ENCODE data around the gene ONECUT3.
"Not testable (repeated sequence)": the region's sequence is repeated elsewhere in the genome, so short reads cannot be mapped to it uniquely, and the experiment has no call there.

ONECUT3 gene

DNA sequence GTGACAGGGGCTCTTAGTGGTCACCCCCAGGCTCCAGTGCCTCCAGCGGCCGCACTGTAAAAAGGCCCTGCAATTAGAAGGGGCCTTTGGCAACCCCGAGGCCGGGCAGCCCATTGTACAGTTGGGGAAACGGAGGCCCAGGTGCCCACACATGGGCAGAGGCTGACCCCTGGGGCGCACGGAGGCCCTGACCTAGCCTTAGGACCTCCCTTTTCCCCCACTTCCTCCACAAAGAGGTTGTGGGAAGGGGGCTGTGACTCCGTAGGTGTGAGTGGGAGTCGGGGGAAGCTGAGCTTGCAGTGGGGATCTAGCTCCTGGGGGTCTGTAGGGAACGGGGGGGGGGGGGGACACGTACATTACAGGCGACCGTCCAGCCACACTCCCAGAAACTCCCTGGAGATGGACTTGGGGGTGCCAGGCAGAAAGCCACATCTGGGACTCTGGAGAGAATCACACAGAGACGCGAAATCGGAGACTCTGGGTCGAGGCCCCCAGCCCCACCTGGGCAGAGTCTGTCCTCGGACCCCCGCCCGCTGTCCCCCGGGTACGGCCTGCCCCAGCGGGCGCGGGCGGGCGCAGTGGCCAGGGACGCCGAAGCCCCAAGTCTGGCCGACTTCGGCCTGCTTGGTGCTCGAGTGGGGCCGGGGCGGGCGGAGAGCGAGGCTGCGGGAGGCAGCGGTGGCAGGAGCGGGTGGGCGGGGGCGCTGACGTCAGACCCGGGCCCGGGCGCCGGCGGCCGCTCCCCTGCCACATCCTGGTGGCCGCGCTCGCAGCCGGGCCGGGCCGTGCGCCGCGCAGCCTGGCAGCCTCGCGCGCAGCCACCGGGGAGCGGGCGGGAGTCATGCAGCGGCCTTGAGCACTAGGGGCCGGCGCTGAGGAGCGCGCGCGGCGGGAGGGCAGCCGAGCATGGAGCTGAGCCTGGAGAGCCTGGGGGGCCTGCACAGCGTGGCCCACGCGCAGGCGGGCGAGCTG is at the start of gene ONECUT3:
ONECUT3 (plus strand) TSS at position 750 of the 972 bp plus-strand sequence; CDS start at position 907, 157 bp downstream.
- no peak for DNase-seq

DNA sequence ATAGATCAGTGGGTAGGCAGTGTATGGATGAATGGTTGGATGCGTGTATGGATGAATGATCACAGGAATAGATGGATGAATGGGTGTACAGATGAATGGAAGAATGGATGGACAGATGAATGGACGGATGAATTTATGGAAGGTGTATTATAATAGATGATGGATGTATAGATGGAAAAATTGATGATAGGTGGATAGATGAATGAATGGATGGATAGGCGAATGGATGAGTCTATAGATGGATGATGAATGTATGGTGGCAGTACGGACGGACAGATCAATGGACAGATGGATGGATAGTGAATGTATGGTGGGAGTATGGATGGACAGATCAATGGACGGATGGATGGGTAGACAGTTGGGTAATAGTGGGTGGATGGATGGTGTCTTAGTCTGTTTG is 49.0 kb upstream of the ONECUT3 start:
- no peak for DNase-seq

DNA sequence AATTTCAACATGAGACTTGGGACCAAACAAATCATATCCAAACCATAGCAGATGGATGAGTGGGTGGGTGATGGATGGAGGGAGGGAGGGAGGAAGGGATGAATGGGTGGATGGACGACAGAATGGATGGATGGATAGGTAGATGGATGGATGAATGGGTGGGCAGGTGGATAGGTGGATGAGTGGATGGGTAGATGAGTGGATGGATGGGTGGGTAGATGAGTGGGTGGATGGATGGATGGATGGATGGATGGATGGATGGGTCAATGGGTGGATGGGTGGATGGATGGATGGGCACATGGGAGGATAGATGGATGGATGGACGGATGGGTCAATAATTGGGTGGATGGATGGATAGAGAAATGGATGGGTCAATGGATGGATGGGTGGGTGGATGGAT is 47.9 kb upstream of the ONECUT3 start:
- DNase-seq, result no peak

DNA sequence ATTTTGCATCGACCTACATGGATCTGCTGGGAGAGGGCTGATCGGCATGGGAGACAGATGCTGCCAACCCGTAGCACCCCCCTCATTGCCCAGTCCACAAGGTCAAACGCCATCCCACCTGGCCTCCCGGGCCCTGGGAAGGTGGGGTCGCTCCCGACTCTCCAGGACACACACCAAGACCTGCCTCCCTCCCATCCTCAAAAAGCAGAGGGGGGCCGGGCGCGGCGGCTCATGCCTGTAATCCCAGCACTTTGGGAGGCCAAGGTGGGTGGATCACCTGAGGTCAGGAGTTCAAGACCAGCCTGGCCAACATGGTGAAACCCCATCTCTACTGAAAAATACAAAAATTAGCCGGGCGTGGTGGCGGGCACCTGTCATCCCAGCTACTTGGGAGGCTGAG is 46.7 kb upstream of the ONECUT3 start:
- DNase-seq, result not testable (repeated sequence)

DNA sequence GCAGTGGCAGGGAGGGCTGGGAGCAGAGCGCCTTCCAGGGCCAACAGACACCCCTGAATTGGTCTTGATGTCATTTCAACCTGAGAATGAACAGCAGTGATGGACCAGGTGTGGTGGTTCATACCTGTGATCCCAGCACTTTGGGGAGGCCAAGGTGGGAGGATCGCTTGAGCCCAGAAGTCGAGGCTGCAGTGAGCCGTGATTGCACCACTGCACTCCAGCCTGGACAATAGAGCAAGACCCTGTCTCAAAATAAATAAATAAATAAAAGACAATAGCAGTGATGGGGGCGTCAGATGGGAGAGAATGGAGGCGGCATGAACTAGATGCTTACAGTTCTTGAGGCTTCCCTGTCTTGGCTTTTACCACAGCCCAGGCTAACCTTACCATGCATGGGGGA is 46.1 kb upstream of the ONECUT3 start:
- DNase-seq, result no peak

GRCh38 chr19:1713170-1713569 is 40.1 kb upstream of the ONECUT3 start:
- no peak for DNase-seq

GRCh38 chr19:1715540-1715939 is 37.8 kb upstream of the ONECUT3 start:
- DNase-seq, result no peak

DNA sequence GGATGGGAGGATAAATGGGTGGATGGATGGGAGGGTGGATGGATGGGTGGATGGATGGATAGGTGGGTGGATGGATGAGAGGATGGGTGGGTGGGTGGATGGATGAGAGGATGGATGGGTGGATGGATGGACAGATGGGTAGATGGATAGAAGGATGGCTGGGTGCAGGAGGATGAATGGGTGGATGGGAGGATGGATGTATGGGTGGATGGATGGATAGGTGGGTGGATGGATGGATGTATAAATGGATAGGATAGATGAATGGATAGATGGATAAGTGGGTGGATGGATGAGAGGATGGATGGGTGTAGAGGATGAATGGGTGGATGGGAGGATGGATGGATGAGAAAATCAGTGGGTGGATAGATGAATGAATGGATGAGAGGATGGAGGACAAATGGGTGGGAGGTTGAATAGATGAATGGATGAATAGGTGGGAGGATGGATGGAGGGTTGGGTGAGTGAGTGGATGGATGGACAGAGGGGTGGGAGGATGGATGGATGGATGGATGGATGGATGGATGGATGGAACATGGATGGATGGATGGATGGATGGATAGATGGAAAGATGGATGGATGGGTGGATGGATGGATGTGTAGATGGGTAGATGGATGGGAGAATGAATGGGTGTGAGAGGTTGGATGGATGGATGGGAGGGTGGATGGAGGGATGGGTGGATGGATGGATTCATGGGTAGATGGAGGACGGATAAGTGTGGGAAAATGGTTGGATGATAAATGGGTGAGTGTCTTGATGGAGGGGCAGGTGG is 35.9 kb upstream of the ONECUT3 start:
- DNase-seq, result no peak

GRCh38 chr19:1717970-1718264 is 35.4 kb upstream of the ONECUT3 start:
- no peak for DNase-seq

DNA sequence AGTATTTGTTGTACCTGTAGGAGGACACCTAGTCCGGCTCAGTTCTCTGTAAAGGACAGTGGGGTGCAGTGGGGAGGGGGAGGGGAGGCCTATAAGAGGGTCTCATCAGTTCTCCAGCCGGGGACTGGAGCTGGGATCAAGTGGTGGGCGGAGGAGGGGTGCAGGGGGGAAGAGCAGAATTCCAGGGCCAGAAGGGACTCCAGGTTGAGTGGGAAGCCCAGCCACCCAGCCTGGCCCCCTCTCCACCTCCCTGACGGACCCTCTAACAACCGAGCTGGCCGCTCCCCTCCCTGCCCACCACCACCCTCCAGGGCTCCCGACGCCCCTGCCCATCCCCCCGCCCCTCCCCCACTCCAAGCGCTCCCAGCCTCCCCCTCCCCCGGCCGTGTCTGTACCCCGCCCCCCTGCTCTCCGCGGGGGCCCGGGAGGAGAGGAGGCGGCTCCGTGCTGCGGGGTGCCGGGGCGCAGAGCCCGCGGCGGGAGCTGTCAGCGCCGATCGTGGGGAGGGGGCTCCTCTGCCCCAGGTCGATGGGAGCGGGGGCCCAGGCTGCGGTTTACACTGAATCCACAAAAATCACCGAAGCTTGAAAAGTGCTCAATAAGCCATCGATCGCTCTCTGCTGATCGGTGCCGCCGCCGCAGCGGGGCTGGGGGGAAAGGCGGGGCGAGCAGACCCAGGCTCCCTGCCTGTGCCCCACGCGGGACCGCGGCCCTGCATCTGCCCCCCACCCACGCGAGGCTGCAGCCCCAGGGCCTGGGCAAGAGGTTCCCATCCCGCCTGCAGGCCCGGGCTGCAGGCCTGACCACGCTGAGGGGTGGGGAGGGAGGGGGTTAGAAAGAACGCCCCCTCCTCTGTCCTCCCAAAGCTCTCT is 34.6 kb upstream of the ONECUT3 start:
- DNase-seq, result no peak

- DNase-seq, result no peak
These were observed 33.8 kb upstream of the ONECUT3 start for GRCh38 chr19:1719519-1719918.

DNA sequence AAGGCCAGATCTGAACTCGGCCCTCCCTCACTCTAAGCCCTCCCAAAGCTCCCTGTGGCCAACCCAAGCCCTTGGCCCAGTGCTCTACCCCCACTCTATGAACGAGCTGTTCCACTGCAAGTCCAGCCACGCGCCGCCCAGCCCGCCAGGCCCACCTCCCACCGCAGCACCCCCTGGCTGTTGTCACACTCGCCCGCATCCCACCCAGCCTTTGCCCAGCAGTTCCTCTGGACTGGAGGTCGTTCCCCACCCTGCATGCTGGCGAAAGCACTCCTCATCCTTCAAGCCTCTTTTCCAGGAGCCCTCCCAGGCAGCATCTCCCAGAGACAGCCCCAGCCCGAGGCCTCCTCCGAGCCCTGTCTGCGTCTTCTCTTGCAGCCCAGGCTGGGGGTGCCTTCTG is 33.1 kb upstream of the ONECUT3 start:
- no peak for DNase-seq

- peak; percentile 60 for DNase-seq
These were observed 27.9 kb upstream of the ONECUT3 start for GRCh38 chr19:1725100-1726064.

GRCh38 chr19:1728816-1729567 is 24.3 kb upstream of the ONECUT3 start:
- no peak for DNase-seq

- no peak for DNase-seq
These were observed 23.8 kb upstream of the ONECUT3 start for GRCh38 chr19:1729568-1729925.

DNA sequence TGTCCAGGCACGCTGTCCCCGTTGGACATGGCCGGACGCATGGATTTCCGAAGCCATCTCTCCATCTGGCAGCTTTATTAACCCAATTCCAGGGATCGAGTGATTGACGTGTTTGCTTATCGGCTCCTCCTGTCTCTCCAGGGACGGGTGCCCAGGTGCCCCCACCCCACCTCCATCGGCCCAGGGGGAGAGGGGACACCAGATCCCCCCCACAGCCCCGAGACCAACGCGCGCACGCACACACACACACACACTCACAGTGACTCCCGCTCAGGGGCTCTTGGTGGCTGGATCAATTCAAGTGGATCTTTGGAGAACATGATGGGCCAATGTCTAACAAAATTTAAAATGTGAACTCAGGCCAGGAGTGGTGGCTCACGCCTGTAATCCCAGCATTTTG is 23.1 kb upstream of the ONECUT3 start:
- DNase-seq, result no peak

- DNase-seq, result no peak
These were observed 18.9 kb upstream of the ONECUT3 start for GRCh38 chr19:1734321-1734966.

DNA sequence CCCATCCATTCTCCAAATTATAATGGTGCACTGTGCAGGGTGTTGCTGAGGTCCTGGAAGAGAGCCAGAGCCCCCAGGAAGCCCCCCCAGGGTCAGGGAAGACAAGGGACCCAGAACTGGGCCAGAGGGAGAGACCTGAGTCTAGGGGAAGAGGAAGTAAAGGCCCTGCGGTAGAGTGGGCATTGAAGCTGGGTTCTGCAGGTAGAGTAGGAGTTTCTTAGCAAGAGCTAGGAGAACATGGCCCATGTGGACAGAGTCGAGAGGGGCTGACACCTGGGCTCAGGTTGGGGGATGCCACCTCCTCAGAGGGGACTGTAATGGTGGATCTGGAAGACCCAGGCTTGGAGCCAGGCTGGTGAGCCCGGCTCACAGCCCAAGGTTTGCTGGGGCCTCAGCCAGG is 17.0 kb upstream of the ONECUT3 start:
- no peak for DNase-seq

DNA sequence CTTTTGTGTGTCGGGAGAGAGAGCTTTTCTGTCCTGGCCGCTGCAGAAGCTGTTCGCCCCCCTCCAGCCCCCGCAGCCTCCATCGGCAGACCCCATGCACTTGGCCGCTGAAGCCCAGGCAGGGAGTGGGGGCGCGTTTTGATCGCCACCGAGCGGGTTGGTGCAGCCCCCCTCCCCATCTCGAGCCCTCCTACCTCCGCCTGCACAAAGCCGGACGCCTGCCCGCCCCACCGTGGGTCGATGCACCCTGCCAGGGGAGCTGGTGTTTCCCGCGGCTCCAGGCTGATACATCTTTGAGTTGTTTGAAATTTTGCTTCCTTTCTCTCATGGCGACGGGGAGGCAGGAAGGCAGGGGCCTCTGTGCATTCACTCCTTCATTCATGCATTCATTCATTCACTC is 16.4 kb upstream of the ONECUT3 start:
- no peak for DNase-seq

GRCh38 chr19:1739960-1740629 is 13.2 kb upstream of the ONECUT3 start:
- DNase-seq, result no peak
